ENCODE data around the gene TRIM72.

The TRIM72 gene

DNA sequence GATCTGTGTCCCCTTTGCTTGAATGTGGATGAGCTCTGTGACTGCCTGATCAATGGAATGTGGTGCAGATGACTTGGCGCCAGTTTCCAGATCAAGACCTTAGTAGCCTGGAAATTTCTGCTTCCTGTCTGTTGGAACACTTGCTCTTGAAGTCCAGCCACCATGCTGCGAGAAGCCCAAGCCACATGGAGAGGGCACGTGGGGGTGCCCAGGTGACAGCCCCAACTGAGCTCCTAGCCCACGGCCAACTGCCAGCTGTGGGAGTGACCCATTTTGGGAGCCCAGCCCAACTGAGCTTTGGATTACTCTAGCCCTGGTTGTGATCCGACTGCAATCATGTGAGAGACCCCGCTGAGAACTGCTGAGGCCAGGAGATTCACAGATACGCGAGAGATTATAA is 42.5 kb downstream of the TRIM72 start:
- H3F3A ChIP-seq (ENCODE audit: control insufficient read depth, insufficient read depth) = no peaks in the 10 kb centered on the region
- no peak overlapping the region for H3K4me2 ChIP-seq (ENCODE audit: low read length)
- H3K4me3 ChIP-seq (ENCODE audit: low read length) = no peak overlapping the region
- 0 out of 2 replicates have a peak, but pooled peaks cover 8% of the 10 kb centered on the region for H3K4me1 ChIP-seq (ENCODE audit: control insufficient read depth, low read length)
- no peaks in the 10 kb centered on the region for H3K36me3 ChIP-seq (ENCODE audit: control insufficient read depth, low read length)
- H3K27ac ChIP-seq (ENCODE audit: low read depth, low read length) = no peak overlapping the region
- no peaks in the 10 kb centered on the region for H3K79me2 ChIP-seq (ENCODE audit: control insufficient read depth, low read length)
- no peaks in the 10 kb centered on the region for H3K9me3 ChIP-seq (ENCODE audit: control insufficient read depth, insufficient read depth, low read length)
- H4K20me1 ChIP-seq (ENCODE audit: control insufficient read depth, insufficient read depth, low read depth, low read length) = no peaks in the 10 kb centered on the region
- peaks cover 15% of the 10 kb centered on the region for H3K27me3 ChIP-seq (ENCODE audit: control insufficient read depth, low read length)
- H3K9me2 ChIP-seq (replicated peaks; ENCODE audit: control insufficient read depth, low read length) = no peaks in the 10 kb centered on the region
- no peak for TF ChIP-seq CTCF (IDR thresholded peaks at IDR 0.05; ENCODE audit: low read depth, low read length, poor library complexity, severe bottlenecking)
- no peak for TF ChIP-seq EZH2phosphoT487 (IDR thresholded peaks at IDR 0.05; ENCODE audit: borderline replicate concordance, low read length)

GRCh38 chr16:31258366-31258765 is 44.4 kb downstream of the TRIM72 start:
- H4K20me1 ChIP-seq (ENCODE audit: control insufficient read depth, insufficient read depth, low read depth, low read length) = no peaks in the 10 kb centered on the region
- TF ChIP-seq EZH2phosphoT487 (IDR thresholded peaks at IDR 0.05; ENCODE audit: borderline replicate concordance, low read length) = no peak
- TF ChIP-seq CTCF (IDR thresholded peaks at IDR 0.05; ENCODE audit: low read depth, low read length, poor library complexity, severe bottlenecking) = no peak
- H3F3A ChIP-seq (ENCODE audit: control insufficient read depth, insufficient read depth) = no peaks in the 10 kb centered on the region
- H3K27ac ChIP-seq (ENCODE audit: low read depth, low read length) = no peak overlapping the region
- no peak overlapping the region for H3K4me3 ChIP-seq (ENCODE audit: low read length)
- no peaks in the 10 kb centered on the region for H3K9me3 ChIP-seq (ENCODE audit: control insufficient read depth, insufficient read depth, low read length)
- no peaks in the 10 kb centered on the region for H3K36me3 ChIP-seq (ENCODE audit: control insufficient read depth, low read length)
- H3K4me2 ChIP-seq (ENCODE audit: low read length) = no peak overlapping the region
- no peaks in the 10 kb centered on the region for H3K9me2 ChIP-seq (replicated peaks; ENCODE audit: control insufficient read depth, low read length)
- H3K27me3 ChIP-seq (ENCODE audit: control insufficient read depth, low read length) = peaks cover 15% of the 10 kb centered on the region
- 0 out of 2 replicates have a peak, but pooled peaks cover 8% of the 10 kb centered on the region for H3K4me1 ChIP-seq (ENCODE audit: control insufficient read depth, low read length)
- H3K79me2 ChIP-seq (ENCODE audit: control insufficient read depth, low read length) = no peaks in the 10 kb centered on the region

GRCh38 chr16:31260136-31260931 is 46.4 kb downstream of the TRIM72 start:
- peaks cover 18% of the 10 kb centered on the region for H3K27me3 ChIP-seq (ENCODE audit: control insufficient read depth, low read length)
- no peaks in the 10 kb centered on the region for H4K20me1 ChIP-seq (ENCODE audit: control insufficient read depth, insufficient read depth, low read depth, low read length)
- TF ChIP-seq CTCF (IDR thresholded peaks at IDR 0.05; ENCODE audit: low read depth, low read length, poor library complexity, severe bottlenecking) (no peak), EZH2phosphoT487 (IDR thresholded peaks at IDR 0.05; ENCODE audit: borderline replicate concordance, low read length) (no peak)
- 0 out of 2 replicates have a peak, but pooled peaks cover 3% of the 10 kb centered on the region for H3K4me1 ChIP-seq (ENCODE audit: control insufficient read depth, low read length)
- no peaks in the 10 kb centered on the region for H3F3A ChIP-seq (ENCODE audit: control insufficient read depth, insufficient read depth)
- no peaks in the 10 kb centered on the region for H3K9me2 ChIP-seq (replicated peaks; ENCODE audit: control insufficient read depth, low read length)
- no peaks in the 10 kb centered on the region for H3K79me2 ChIP-seq (ENCODE audit: control insufficient read depth, low read length)
- no peak overlapping the region for H3K4me2 ChIP-seq (ENCODE audit: low read length)
- H3K36me3 ChIP-seq (ENCODE audit: control insufficient read depth, low read length) = no peaks in the 10 kb centered on the region
- H3K4me3 ChIP-seq (ENCODE audit: low read length) = no peak overlapping the region
- H3K27ac ChIP-seq (ENCODE audit: low read depth, low read length) = no peak overlapping the region
- no peaks in the 10 kb centered on the region for H3K9me3 ChIP-seq (ENCODE audit: control insufficient read depth, insufficient read depth, low read length)
